PC-9 (cell line): ENCODE results near the gene SPATA22.

ENCODE experiments used
- EZH2 ChIP-seq: fragments of 200-600 bp; sonication (generic); IDR thresholded peaks from 2 replicates; pipeline ENCODE4 v1.8.0; 2017; ENCODE audit warnings: antibody characterized with exemption, low read depth
- TF ChIP-seq, protein P1 (sequence below): fragments of 200-600 bp; sonication (generic); conservative IDR thresholded peaks from 2 replicates; pipeline ENCODE4 v1.6.1; 2017; ENCODE audit warnings: mixed run types, antibody characterized with exemption, mild to moderate bottlenecking, moderate library complexity

DNA sequence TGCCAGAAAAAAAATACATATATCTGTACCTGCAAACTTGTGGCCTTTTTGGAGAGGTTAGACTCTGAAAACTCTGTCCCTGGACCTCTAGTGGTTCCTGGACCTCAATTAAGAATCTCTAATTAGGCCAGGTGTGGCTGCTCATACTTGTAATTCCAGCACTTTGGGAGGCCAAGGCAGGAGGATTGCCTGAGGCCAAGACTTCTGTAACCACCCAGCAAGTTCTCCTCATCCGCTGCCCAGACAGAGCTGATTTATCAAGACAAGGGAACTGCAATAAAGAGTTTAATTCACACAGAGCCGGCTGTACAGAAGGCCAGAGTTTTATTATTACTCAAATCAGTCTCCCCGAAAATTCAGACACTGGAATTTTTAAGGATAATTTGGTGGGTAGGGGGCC lies 8.4 kb upstream of the SPATA22 start:
- TF ChIP-seq, protein P1, sequence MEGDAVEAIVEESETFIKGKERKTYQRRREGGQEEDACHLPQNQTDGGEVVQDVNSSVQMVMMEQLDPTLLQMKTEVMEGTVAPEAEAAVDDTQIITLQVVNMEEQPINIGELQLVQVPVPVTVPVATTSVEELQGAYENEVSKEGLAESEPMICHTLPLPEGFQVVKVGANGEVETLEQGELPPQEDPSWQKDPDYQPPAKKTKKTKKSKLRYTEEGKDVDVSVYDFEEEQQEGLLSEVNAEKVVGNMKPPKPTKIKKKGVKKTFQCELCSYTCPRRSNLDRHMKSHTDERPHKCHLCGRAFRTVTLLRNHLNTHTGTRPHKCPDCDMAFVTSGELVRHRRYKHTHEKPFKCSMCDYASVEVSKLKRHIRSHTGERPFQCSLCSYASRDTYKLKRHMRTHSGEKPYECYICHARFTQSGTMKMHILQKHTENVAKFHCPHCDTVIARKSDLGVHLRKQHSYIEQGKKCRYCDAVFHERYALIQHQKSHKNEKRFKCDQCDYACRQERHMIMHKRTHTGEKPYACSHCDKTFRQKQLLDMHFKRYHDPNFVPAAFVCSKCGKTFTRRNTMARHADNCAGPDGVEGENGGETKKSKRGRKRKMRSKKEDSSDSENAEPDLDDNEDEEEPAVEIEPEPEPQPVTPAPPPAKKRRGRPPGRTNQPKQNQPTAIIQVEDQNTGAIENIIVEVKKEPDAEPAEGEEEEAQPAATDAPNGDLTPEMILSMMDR, result no peak
- no peak for TF ChIP-seq EZH2
